Gastrocnemius medialis (tissue), 4 donors: ENCODE results near the gene TMPO. TPM values are rescaled to one million over a fixed set of nuclear protein-coding genes. Genes with fewer than 3 reads are reported as not detected.
A peak's percentile ranks its signal among the peaks of the same experiment; 100 is the strongest.

ENCODE experiments used
- ATAC-seq, 2 donors: fragments of 150-250 bp; one replicate each; pipeline ENCODE4 v1.9.1; 2016
- DNase-seq, 2 donors: peaks; one replicate each; pipeline ENCODE4 v3.0.0-alpha.2; 2019
- H3K27ac ChIP-seq, 4 donors: fragments of 200-600 bp; sonication (generic); 1 replicate in 1 of 4; 2 replicates in 3 of 4; pipeline ENCODE4 v1.5.1; 2016 to 2018; ENCODE audit warnings: mild to moderate bottlenecking in 2 of 4, moderate library complexity in 1 of 4
- H3K27me3 ChIP-seq, 3 donors: fragments of 200-600 bp; sonication (generic) in 2 of 3; 1 replicate in 1 of 3; 2 replicates in 2 of 3; pipeline versions ENCODE4 v1.5.1 to v1.6.0; 2016 to 2019; ENCODE audit warnings: mild to moderate bottlenecking in 1 of 3, moderate library complexity in 1 of 3
- H3K36me3 ChIP-seq, 2 donors: fragments of 200-600 bp; sonication (generic) in 1 of 2; one replicate each; pipeline ENCODE4 v1.5.1; 2017 to 2018
- H3K4me1 ChIP-seq, 2 donors: fragments of 200-600 bp; sonication (generic) in 1 of 2; one replicate each; pipeline ENCODE4 v1.5.1; 2016 to 2017; ENCODE audit warnings: mild to moderate bottlenecking in 2 of 2
- H3K4me3 ChIP-seq, 4 donors: fragments of 200-600 bp; sonication (generic) in 3 of 4; 1 replicate in 1 of 4; 2 replicates in 3 of 4; pipeline ENCODE4 v1.5.1; 2016 to 2019; ENCODE audit warnings: mild to moderate bottlenecking in 2 of 4
- H3K9me3 ChIP-seq, 3 donors: fragments of 200-600 bp; sonication (generic) in 2 of 3; 1 replicate in 1 of 3; 2 replicates in 2 of 3; pipeline ENCODE4 v1.5.1; 2016 to 2019
- CTCF ChIP-seq, 5 experiments: fragments of 450-650 bp in 3 of 5; fragments of 200-600 bp in 2 of 5; sonication (generic) in 2 of 5; IDR thresholded peaks in 4 of 5; conservative IDR thresholded peaks in 1 of 5; 1 replicate in 4 of 5; 2 replicates in 1 of 5; pipeline ENCODE4 v1.5.1; 2016 to 2019; ENCODE audit warnings: antibody characterized with exemption in 5 of 5, mild to moderate bottlenecking in 3 of 5, moderate library complexity in 3 of 5
- POLR2A ChIP-seq, 2 donors: fragments of 450-650 bp; IDR thresholded peaks; one replicate each; pipeline ENCODE4 v1.6.1; 2017; ENCODE audit warnings: antibody characterized with exemption in 2 of 2, mild to moderate bottlenecking in 2 of 2, moderate library complexity in 2 of 2
- in situ Hi-C, 4 donors: fragments of 200-750 bp; cut with MboI; loops; one replicate each; pipeline versions ENCODE4 v1.15.0 to v1.8.0; 2017; ENCODE audit warnings: low sequenced_read_pairs in 4 of 4
- intact Hi-C: fragments of 100-400 bp; cut with DNase I; formaldehyde crosslinking; loops from one replicate; pipeline ENCODE4 v1.15.1; 2023; ENCODE audit warnings: low total_unique reads
- total RNA-seq, 4 donors: library from RNA; depleted of rRNA; stranded (reverse); fragments of >200 nt; gene quantifications; one replicate each; pipeline versions ENCODE4 v1.1.0 to v1.2.3, GENCODE V29; 2016

TMPO gene
- total RNA-seq, 4 donors from 2014 or later: 12.2 to 16.5 (median 14.2) TPM

GRCh38 chr12:98581101-98581500 is 65.7 kb downstream of the TMPO start:
- Histone ChIP-seq H3K27me3 (no peaks in the 10 kb centered on the region), H3K9me3 (no peaks in the 10 kb centered on the region), H3K4me3 (no peak overlapping the region), H3K27ac (no peak overlapping the region), H3K36me3 (no peaks in the 10 kb centered on the region), H3K4me1 (no peaks in the 10 kb centered on the region)
- DNase-seq (no peak), ATAC-seq (no peak)
- TF ChIP-seq POLR2A (IDR thresholded peaks at IDR 0.05) (no peak), CTCF (IDR thresholded peaks at IDR 0.05 in 4 of 5, conservative IDR thresholded peaks at IDR 0.05 in 1 of 5) (no peak)
- in situ Hi-C loops (no loop called here), intact Hi-C loops (no loop called here)

GRCh38 chr12:98582093-98582492 is 66.7 kb downstream of the TMPO start:
- no peak overlapping the region for H3K4me3 ChIP-seq
- ATAC-seq: no peak
- H3K27me3 ChIP-seq: no peaks in the 10 kb centered on the region
- H3K27ac ChIP-seq: no peak overlapping the region
- intact Hi-C loops (no loop called here), in situ Hi-C loops (no loop called here)
- no peaks in the 10 kb centered on the region for H3K4me1 ChIP-seq
- H3K9me3 ChIP-seq: no peaks in the 10 kb centered on the region
- H3K36me3 ChIP-seq: no peaks in the 10 kb centered on the region
- DNase-seq: no peak
- TF ChIP-seq CTCF (IDR thresholded peaks at IDR 0.05 in 4 of 5, conservative IDR thresholded peaks at IDR 0.05 in 1 of 5) (no peak), POLR2A (IDR thresholded peaks at IDR 0.05) (no peak)

GRCh38 chr12:98587084-98587483 is 71.7 kb downstream of the TMPO start:
- Histone ChIP-seq H3K27ac (no peak overlapping the region), H3K27me3 (no peaks in the 10 kb centered on the region), H3K4me3 (no peak overlapping the region), H3K9me3 (no peaks in the 10 kb centered on the region), H3K4me1 (no peaks in the 10 kb centered on the region), H3K36me3 (no peaks in the 10 kb centered on the region)
- TF ChIP-seq CTCF (IDR thresholded peaks at IDR 0.05 in 4 of 5, conservative IDR thresholded peaks at IDR 0.05 in 1 of 5) (no peak), POLR2A (IDR thresholded peaks at IDR 0.05) (no peak)
- DNase-seq (no peak), ATAC-seq (no peak)
- intact Hi-C loops: no loop called here
- in situ Hi-C loops: no loop called here

- Histone ChIP-seq H3K4me3 (no peak overlapping the region), H3K4me1 (peaks cover 12 to 20% of the 10 kb centered on the region in 2 donors), H3K27ac (no peak overlapping the region), H3K36me3 (no peaks in the 10 kb centered on the region), H3K27me3 (no peaks in the 10 kb centered on the region), H3K9me3 (no peaks in the 10 kb centered on the region)
- intact Hi-C loops (loop anchor here (5.0 kb wide), 1 partner anchor 89 kb away; no protein-coding TSS in a partner anchor), in situ Hi-C loops (loop anchor here in 1 of 4 donors (10.0 kb wide), 1 partner anchor 76 kb away; the partner anchor contains the start of gene TMPO)
- TF ChIP-seq CTCF (IDR thresholded peaks at IDR 0.05 in 4 of 5, conservative IDR thresholded peaks at IDR 0.05 in 1 of 5) (no peak), POLR2A (IDR thresholded peaks at IDR 0.05) (no peak)
- DNase-seq (no peak), ATAC-seq (no peak)
These were observed 75.8 kb downstream of the TMPO start for GRCh38 chr12:98591209-98591608.

GRCh38 chr12:98592825-98593322 is 77.5 kb downstream of the TMPO start:
- peak overlapping the region; percentile 56 to 89 (median 85) for H3K4me3 ChIP-seq
- DNase-seq: no peak
- H3K36me3 ChIP-seq: peaks cover 0 to 14% of the 10 kb centered on the region in 2 donors
- no peaks in the 10 kb centered on the region for H3K9me3 ChIP-seq
- peaks cover 24 to 32% of the 10 kb centered on the region in 2 donors for H3K4me1 ChIP-seq
- no peak for TF ChIP-seq POLR2A (IDR thresholded peaks at IDR 0.05)
- no peak for TF ChIP-seq CTCF (IDR thresholded peaks at IDR 0.05 in 4 of 5, conservative IDR thresholded peaks at IDR 0.05 in 1 of 5)
- intact Hi-C loops (loop anchor here (1.0 to 5.0 kb wide), 3 partner anchors 52 to 91 kb away; partner anchors contain the start of genes APAF1 and TMPO), in situ Hi-C loops (loop anchor here in 1 of 4 donors (10.0 kb wide), 1 partner anchor 78 kb away; the partner anchor contains the start of gene TMPO)
- H3K27me3 ChIP-seq: no peaks in the 10 kb centered on the region
- ATAC-seq: no peak
- peak overlapping the region; percentile 94 to 100 (median 96) for H3K27ac ChIP-seq
